Smooth muscle cell (in vitro differentiated cells): ENCODE measurements around the gene ODAD2. TPM values are rescaled to one million over a fixed set of nuclear protein-coding genes. Genes with fewer than 3 reads are reported as not detected.

ENCODE experiments used
- DNase-seq: peaks from one replicate; lab custom pipeline; 2025; ENCODE audit not compliant: unreplicated experiment; lab: John Stamatoyannopoulos, UW
- H2AFZ ChIP-seq: fragments of 200-600 bp; sonication (generic); 2 replicates; pipeline ENCODE4 v1.6.0; 2016; ENCODE audit warnings: antibody characterized with exemption, low read depth, mild to moderate bottlenecking
- H3F3A ChIP-seq: fragments of 200-600 bp; sonication (generic); 2 replicates; pipeline ENCODE4 v1.6.0; 2017; ENCODE audit warnings: antibody characterized with exemption, low read depth
- H3K27ac ChIP-seq: fragments of 200-600 bp; sonication (generic); 2 replicates; pipeline ENCODE4 v1.5.1; 2016; ENCODE audit warnings: low read depth, mild to moderate bottlenecking
- H3K27me3 ChIP-seq: fragments of 200-600 bp; sonication (generic); 2 replicates; pipeline ENCODE4 v1.6.1; 2016; ENCODE audit warnings: low read depth, mild to moderate bottlenecking
- H3K36me3 ChIP-seq: fragments of 200-600 bp; sonication (generic); 2 replicates; pipeline ENCODE4 v1.5.1; 2016; ENCODE audit warnings: low read depth
- H3K4me1 ChIP-seq: fragments of 200-600 bp; sonication (generic); 2 replicates; pipeline ENCODE4 v1.5.1; 2016; ENCODE audit warnings: low read depth
- H3K4me2 ChIP-seq: fragments of 200-600 bp; sonication (generic); 2 replicates; pipeline ENCODE4 v1.6.0; 2016; ENCODE audit warnings: mild to moderate bottlenecking
- H3K4me3 ChIP-seq: fragments of 200-600 bp; sonication (generic); 2 replicates; pipeline ENCODE4 v1.5.1; 2016; ENCODE audit warnings: mild to moderate bottlenecking
- H3K79me2 ChIP-seq: fragments of 200-600 bp; sonication (generic); 2 replicates; pipeline ENCODE4 v1.6.0; 2016; ENCODE audit warnings: low read depth, mild to moderate bottlenecking
- H3K9ac ChIP-seq: fragments of 200-600 bp; sonication (generic); 2 replicates; pipeline ENCODE4 v1.6.0; 2016; ENCODE audit warnings: low read depth
- H3K9me3 ChIP-seq: fragments of 200-600 bp; sonication (generic); replicated peaks from 2 replicates; pipeline ENCODE4 v1.5.1; 2016; ENCODE audit warnings: low read depth
- H4K20me1 ChIP-seq: fragments of 200-600 bp; sonication (generic); 2 replicates; pipeline ENCODE4 v1.6.0; 2016; ENCODE audit warnings: low read depth
- WGBS: methylation state at CpG from one replicate; pipeline ENCODE4 v1.1.7; 2016; ENCODE audit warnings: low lambda C conversion rate; 5-methylcytosine and 5-hydroxymethylcytosine counted together
- polyA plus RNA-seq: library from polyadenylated mRNA; unstranded; fragments of >200 nt; fragmentation: Nextera tagmentation; extraction: Ambion mirVana; gene quantifications from 2 replicates; pipeline ENCODE4 v1.2.1, GENCODE V29; 2016
- total RNA-seq: library from RNA; depleted of rRNA; stranded (reverse); fragments of >200 nt; gene quantifications from 2 replicates; pipeline ENCODE4 v1.2.3, GENCODE V29; 2014
- TF ChIP-seq, protein P1 (sequence below): fragments of 200-600 bp; sonication (generic); IDR thresholded peaks from 2 replicates; pipeline ENCODE4 v1.5.1; 2017; ENCODE audit warnings: borderline replicate concordance, mild to moderate bottlenecking, antibody characterized with exemption; ENCODE audit not compliant: insufficient read depth, poor library complexity, severe bottlenecking

ODAD2 gene
- total and polyA plus RNA-seq, 2 experiments from 2014 or later = 0.45 TPM; not detected in 1

DNA sequence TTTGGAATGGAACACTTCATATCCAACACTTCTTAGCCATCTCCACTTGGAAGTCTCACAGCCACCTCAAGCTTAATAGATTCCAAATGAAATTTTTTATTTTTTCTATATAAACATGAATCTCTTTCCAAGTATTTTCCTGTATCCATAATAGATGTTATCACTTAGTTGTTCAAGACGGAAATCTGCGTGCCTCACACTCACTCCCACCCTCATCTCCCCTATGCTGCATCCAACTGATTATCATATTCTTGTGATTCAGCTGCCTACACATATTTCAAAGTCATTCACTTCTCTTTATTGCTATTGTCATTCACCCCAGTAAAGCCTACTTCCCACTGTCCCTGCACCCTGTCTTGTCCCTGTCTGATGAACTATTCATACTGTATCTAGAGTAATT, 183.0 kb downstream of the ODAD2 start:
- no peaks in the 10 kb centered on the region for H3K36me3 ChIP-seq
- H3K27me3 ChIP-seq = no peaks in the 10 kb centered on the region
- H3K4me2 ChIP-seq = no peak overlapping the region
- no peak for DNase-seq
- WGBS = 90% methylated on average over 2 of the region's 2 CpGs
- no peaks in the 10 kb centered on the region for H3F3A ChIP-seq
- H3K9me3 ChIP-seq = no peaks in the 10 kb centered on the region
- no peak overlapping the region for H2AFZ ChIP-seq
- H3K4me3 ChIP-seq = no peak overlapping the region
- no peaks in the 10 kb centered on the region for H3K4me1 ChIP-seq
- no peak overlapping the region for H3K9ac ChIP-seq
- H3K79me2 ChIP-seq = no peaks in the 10 kb centered on the region
- no peaks in the 10 kb centered on the region for H4K20me1 ChIP-seq
- no peak overlapping the region for H3K27ac ChIP-seq
- TF ChIP-seq, protein P1, sequence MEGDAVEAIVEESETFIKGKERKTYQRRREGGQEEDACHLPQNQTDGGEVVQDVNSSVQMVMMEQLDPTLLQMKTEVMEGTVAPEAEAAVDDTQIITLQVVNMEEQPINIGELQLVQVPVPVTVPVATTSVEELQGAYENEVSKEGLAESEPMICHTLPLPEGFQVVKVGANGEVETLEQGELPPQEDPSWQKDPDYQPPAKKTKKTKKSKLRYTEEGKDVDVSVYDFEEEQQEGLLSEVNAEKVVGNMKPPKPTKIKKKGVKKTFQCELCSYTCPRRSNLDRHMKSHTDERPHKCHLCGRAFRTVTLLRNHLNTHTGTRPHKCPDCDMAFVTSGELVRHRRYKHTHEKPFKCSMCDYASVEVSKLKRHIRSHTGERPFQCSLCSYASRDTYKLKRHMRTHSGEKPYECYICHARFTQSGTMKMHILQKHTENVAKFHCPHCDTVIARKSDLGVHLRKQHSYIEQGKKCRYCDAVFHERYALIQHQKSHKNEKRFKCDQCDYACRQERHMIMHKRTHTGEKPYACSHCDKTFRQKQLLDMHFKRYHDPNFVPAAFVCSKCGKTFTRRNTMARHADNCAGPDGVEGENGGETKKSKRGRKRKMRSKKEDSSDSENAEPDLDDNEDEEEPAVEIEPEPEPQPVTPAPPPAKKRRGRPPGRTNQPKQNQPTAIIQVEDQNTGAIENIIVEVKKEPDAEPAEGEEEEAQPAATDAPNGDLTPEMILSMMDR = no peak

DNA sequence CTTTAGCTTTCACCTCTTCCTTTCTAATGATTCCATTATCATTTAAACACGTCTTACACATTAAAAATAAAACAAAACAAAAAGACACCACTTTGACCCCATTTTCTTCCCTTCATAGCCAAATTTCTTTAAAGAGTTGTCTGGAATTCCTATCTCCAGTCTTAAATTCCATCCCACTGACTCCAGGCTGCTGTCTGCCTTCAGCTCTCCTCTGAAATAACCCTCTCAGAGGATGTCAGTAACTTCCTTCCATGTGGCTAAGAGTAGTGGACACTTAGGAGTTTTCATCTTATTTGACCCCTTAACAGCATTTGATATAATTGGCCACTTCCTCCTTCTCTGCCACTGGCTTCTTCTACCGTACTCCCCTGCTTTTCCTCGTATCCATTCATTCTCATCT, 183.6 kb downstream of the ODAD2 start:
- no peak overlapping the region for H2AFZ ChIP-seq
- H3K4me2 ChIP-seq = no peak overlapping the region
- WGBS = 76% methylated on average over 3 of the region's 3 CpGs
- H3F3A ChIP-seq = no peaks in the 10 kb centered on the region
- H3K79me2 ChIP-seq = no peaks in the 10 kb centered on the region
- H4K20me1 ChIP-seq = no peaks in the 10 kb centered on the region
- H3K27ac ChIP-seq = no peak overlapping the region
- DNase-seq = no peak
- H3K27me3 ChIP-seq = no peaks in the 10 kb centered on the region
- H3K9ac ChIP-seq = no peak overlapping the region
- H3K4me3 ChIP-seq = no peak overlapping the region
- H3K9me3 ChIP-seq = no peaks in the 10 kb centered on the region
- no peaks in the 10 kb centered on the region for H3K36me3 ChIP-seq
- H3K4me1 ChIP-seq = no peaks in the 10 kb centered on the region
- TF ChIP-seq, protein P1 = no peak

DNA sequence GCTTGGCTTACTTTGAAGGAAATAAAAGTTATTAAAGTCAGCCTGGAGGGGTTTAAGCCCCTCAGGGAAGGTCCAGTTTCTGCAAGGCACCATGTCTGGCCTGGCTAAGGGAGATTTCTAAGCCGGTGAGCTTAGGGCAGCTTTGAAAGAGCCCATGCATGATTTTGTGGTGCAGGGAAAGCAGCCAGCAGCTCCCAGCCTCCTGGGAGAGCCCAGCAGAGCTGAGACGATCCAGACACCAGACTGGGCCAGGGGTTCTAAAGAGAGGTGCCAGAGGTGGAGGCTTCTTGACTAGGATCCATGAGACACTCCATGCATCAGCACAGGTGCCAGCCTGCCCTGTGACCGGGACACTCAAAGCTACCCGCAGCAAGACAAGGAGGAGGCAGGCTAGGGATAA, 193.7 kb downstream of the ODAD2 start:
- H3F3A ChIP-seq = no peaks in the 10 kb centered on the region
- H3K36me3 ChIP-seq = no peaks in the 10 kb centered on the region
- WGBS = 68% methylated on average over 4 of the region's 4 CpGs
- no peak overlapping the region for H3K4me2 ChIP-seq
- H3K27ac ChIP-seq = no peak overlapping the region
- H2AFZ ChIP-seq = no peak overlapping the region
- H3K79me2 ChIP-seq = no peaks in the 10 kb centered on the region
- H3K4me3 ChIP-seq = no peak overlapping the region
- no peaks in the 10 kb centered on the region for H3K27me3 ChIP-seq
- H3K9ac ChIP-seq = no peak overlapping the region
- TF ChIP-seq, protein P1 = no peak
- H4K20me1 ChIP-seq = no peaks in the 10 kb centered on the region
- no peak for DNase-seq
- H3K4me1 ChIP-seq = no peaks in the 10 kb centered on the region
- H3K9me3 ChIP-seq = no peaks in the 10 kb centered on the region

DNA sequence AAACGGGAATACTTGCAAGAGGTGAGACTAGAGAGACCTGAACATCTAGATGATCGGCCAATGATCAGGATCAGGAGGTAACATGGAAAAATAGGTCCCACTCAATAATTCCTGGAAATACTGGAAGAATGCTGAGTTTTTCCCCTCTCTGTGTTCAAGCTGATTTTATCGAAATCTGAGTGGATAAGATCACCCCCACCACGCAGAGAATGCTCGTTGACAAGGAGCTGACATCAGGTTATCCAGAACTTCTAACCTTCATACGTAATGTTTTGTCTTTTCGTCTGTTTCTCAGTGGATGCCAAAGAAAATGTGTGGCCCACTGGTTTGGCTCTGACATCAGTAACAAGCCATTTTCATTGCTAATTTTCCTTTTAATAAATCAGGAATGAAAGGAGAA, 194.7 kb downstream of the ODAD2 start:
- H3K4me1 ChIP-seq = no peaks in the 10 kb centered on the region
- H3K27me3 ChIP-seq = no peaks in the 10 kb centered on the region
- no peak overlapping the region for H3K9ac ChIP-seq
- WGBS = 95% methylated on average over 7 of the region's 7 CpGs
- no peaks in the 10 kb centered on the region for H4K20me1 ChIP-seq
- H3K27ac ChIP-seq = no peak overlapping the region
- H3K9me3 ChIP-seq = no peaks in the 10 kb centered on the region
- TF ChIP-seq, protein P1 = no peak
- H3F3A ChIP-seq = no peaks in the 10 kb centered on the region
- no peak for DNase-seq
- H3K4me3 ChIP-seq = no peak overlapping the region
- no peaks in the 10 kb centered on the region for H3K79me2 ChIP-seq
- H2AFZ ChIP-seq = no peak overlapping the region
- no peak overlapping the region for H3K4me2 ChIP-seq
- H3K36me3 ChIP-seq = no peaks in the 10 kb centered on the region
